ENCODE data around the gene UTP11.
"Not testable (repeated sequence)": the region's sequence is repeated elsewhere in the genome, so short reads cannot be mapped to it uniquely, and the experiment has no call there.

Gene UTP11

GRCh38 chr1:38029685-38030511 lies 17.4 kb downstream of the UTP11 start:
- TF ChIP-seq CTCF (IDR thresholded peaks at IDR 0.05; ENCODE audit: extremely low read depth, missing control alignments): no peak
- DNase-seq (ENCODE audit: low spot score): peak; percentile 76

- no peak for DNase-seq (ENCODE audit: low spot score)
- TF ChIP-seq CTCF (IDR thresholded peaks at IDR 0.05; ENCODE audit: extremely low read depth, missing control alignments): no peak
Measured at GRCh38 chr1:38030596-38031512, 18.3 kb downstream of the UTP11 start.

GRCh38 chr1:38031513-38031866 lies 19.0 kb downstream of the UTP11 start:
- TF ChIP-seq CTCF (IDR thresholded peaks at IDR 0.05; ENCODE audit: extremely low read depth, missing control alignments): no peak
- DNase-seq (ENCODE audit: low spot score): no peak

GRCh38 chr1:38032992-38033391 lies 20.5 kb downstream of the UTP11 start:
- not testable (repeated sequence) for DNase-seq (ENCODE audit: low spot score)

GRCh38 chr1:38034871-38035270 lies 22.3 kb downstream of the UTP11 start:
- no peak for DNase-seq (ENCODE audit: low spot score)
- no peak for TF ChIP-seq CTCF (IDR thresholded peaks at IDR 0.05; ENCODE audit: extremely low read depth, missing control alignments)

- DNase-seq (ENCODE audit: low spot score): peak; percentile 47
- TF ChIP-seq CTCF (IDR thresholded peaks at IDR 0.05; ENCODE audit: extremely low read depth, missing control alignments): no peak
Measured at GRCh38 chr1:38037221-38037939, 24.8 kb downstream of the UTP11 start.

GRCh38 chr1:38038861-38039260 lies 26.3 kb downstream of the UTP11 start:
- TF ChIP-seq CTCF (IDR thresholded peaks at IDR 0.05; ENCODE audit: extremely low read depth, missing control alignments): no peak
- no peak for DNase-seq (ENCODE audit: low spot score)
